NCI-H146 treated with DMSO at 0.1 percent for 48 hours (cell line): ENCODE results near the gene PCDHGA9.
"Not testable (repeated sequence)": the region's sequence is repeated elsewhere in the genome, so short reads cannot be mapped to it uniquely, and the experiment has no call there.

Experiments used
- DNase-seq: peaks from one replicate; lab custom pipeline; 2025; ENCODE audit not compliant: unreplicated experiment; lab: John Stamatoyannopoulos, UW

Gene PCDHGA9

GRCh38 chr5:141413540-141414069, 11.0 kb downstream of the PCDHGA9 start:
- DNase-seq: no peak

- not testable (repeated sequence) for DNase-seq
Measured at GRCh38 chr5:141414548-141415274, 12.1 kb downstream of the PCDHGA9 start.

- DNase-seq: not testable (repeated sequence)
Measured at GRCh38 chr5:141415275-141415618, 12.7 kb downstream of the PCDHGA9 start.

DNA sequence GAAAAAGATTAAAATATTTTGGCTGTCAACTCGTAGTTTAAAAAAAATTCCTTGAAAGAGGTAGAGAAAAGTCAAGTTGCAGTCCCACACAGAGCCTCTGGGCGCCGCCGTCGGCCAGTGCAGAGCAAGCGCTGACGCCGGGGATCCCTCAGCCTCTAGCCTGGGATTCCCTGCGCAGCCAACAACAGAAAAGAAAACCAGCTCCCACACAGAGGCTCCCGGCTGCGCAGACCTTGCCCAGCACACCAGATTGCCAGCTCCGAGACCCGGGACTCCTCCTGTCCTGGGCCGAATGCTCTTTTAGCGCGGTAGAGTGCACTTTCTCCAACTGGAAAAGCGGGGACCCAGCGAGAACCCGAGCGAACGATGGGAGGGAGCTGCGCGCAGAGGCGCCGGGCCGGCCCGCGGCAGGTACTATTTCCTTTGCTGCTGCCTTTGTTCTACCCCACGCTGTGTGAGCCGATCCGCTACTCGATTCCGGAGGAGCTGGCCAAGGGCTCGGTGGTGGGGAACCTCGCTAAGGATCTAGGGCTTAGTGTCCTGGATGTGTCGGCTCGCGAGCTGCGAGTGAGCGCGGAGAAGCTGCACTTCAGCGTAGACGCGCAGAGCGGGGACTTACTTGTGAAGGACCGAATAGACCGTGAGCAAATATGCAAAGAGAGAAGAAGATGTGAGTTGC, 15.1 kb downstream of the PCDHGA9 start, which contains the start of gene PCDHGB7:
PCDHGB7 (plus strand) TSS at position 184 of the 679 bp plus-strand sequence; CDS start at position 367, 183 bp downstream.
- not testable (repeated sequence) for DNase-seq

- no peak for DNase-seq
Measured at GRCh38 chr5:141419074-141419880, 16.7 kb downstream of the PCDHGA9 start.

GRCh38 chr5:141420855-141421488, 18.4 kb downstream of the PCDHGA9 start, which contains the start of gene PCDHGA11:
PCDHGA11 (plus strand) TSS chr5:141421051; CDS start chr5:141421228, 177 bp downstream.
- no peak for DNase-seq

DNA sequence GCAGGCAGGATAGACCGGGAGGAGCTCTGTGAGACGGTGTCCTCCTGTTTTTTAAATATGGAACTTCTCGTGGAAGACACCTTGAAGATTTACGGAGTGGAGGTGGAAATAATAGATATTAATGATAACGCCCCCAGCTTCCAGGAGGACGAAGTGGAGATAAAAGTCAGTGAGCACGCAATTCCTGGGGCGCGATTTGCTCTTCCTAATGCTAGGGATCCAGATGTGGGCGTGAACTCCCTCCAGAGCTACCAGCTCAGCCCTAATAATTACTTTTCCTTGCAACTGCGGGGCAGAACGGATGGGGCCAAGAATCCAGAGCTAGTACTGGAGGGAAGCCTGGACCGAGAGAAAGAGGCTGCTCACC, 18.9 kb downstream of the PCDHGA9 start:
- DNase-seq: no peak

GRCh38 chr5:141422742-141423291, 20.2 kb downstream of the PCDHGA9 start:
- no peak for DNase-seq

- no peak for DNase-seq
Measured at GRCh38 chr5:141427783-141428426, 25.3 kb downstream of the PCDHGA9 start.

DNA sequence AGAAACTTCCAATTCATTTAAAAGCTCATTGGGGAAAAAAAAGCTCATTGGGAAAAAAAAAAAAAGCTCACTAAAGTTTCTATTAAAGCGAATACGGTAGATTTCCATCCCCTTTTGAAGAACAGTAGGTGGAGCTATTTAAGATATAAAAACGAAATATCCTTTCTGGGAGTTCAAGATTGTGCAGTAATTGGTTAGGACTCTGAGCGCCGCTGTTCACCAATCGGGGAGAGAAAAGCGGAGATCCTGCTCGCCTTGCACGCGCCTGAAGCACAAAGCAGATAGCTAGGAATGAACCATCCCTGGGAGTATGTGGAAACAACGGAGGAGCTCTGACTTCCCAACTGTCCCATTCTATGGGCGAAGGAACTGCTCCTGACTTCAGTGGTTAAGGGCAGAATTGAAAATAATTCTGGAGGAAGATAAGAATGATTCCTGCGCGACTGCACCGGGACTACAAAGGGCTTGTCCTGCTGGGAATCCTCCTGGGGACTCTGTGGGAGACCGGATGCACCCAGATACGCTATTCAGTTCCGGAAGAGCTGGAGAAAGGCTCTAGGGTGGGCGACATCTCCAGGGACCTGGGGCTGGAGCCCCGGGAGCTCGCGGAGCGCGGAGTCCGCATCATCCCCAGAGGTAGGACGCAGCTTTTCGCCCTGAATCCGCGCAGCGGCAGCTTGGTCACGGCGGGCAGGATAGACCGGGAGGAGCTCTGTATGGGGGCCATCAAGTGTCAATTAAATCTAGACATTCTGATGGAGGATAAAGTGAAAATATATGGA, 27.9 kb downstream of the PCDHGA9 start, which contains the start of gene PCDHGA12:
PCDHGA12 (plus strand) TSS at position 176 of the 782 bp plus-strand sequence; CDS start at position 429, 253 bp downstream.
- no peak for DNase-seq

GRCh38 chr5:141431286-141431685, 28.7 kb downstream of the PCDHGA9 start:
- DNase-seq: no peak

- DNase-seq: not testable (repeated sequence)
Measured at GRCh38 chr5:141432308-141432707, 29.7 kb downstream of the PCDHGA9 start.

DNA sequence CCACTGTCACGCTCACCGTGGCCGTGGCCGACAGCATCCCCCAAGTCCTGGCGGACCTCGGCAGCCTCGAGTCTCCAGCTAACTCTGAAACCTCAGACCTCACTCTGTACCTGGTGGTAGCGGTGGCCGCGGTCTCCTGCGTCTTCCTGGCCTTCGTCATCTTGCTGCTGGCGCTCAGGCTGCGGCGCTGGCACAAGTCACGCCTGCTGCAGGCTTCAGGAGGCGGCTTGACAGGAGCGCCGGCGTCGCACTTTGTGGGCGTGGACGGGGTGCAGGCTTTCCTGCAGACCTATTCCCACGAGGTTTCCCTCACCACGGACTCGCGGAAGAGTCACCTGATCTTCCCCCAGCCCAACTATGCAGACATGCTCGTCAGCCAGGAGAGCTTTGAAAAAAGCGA, 30.1 kb downstream of the PCDHGA9 start:
- DNase-seq: not testable (repeated sequence)

DNA sequence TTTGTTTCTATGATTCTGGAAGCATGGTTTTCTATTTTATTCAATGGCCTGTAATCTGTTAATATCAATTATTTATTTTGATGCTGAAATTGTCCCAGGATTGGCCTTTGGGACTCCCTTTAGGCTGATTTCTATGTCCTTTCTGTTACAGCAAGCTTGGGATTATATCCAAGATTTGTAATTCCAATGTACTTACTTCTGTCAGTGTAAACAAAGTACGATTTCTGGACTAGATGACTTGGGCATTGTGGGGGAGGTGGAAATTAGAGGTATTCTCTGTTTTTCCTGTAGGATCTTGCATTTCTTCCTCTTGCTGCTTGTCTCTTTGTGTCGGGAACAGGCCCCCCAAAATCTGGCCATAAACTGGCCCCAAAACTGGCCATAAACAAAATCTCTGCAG, 31.4 kb downstream of the PCDHGA9 start:
- no peak for DNase-seq

DNA sequence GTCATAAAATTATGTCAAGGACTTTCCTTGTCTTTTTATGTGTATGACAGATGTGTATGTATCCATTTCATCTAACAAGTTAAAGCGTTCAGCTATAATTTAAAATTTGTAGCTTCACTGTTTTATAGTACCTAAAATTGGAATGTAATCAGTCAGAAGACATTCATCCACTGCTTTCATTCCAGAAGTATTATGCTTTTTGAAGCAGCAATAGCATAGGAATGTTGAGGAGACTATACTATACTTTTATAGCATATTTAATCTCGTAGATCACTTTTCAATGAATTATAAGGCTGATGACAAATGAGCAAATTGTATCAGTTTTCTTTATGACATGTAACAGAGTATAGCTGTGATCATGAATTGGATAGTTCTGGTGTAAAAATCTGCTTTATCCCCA, 34.6 kb downstream of the PCDHGA9 start:
- no peak for DNase-seq

DNA sequence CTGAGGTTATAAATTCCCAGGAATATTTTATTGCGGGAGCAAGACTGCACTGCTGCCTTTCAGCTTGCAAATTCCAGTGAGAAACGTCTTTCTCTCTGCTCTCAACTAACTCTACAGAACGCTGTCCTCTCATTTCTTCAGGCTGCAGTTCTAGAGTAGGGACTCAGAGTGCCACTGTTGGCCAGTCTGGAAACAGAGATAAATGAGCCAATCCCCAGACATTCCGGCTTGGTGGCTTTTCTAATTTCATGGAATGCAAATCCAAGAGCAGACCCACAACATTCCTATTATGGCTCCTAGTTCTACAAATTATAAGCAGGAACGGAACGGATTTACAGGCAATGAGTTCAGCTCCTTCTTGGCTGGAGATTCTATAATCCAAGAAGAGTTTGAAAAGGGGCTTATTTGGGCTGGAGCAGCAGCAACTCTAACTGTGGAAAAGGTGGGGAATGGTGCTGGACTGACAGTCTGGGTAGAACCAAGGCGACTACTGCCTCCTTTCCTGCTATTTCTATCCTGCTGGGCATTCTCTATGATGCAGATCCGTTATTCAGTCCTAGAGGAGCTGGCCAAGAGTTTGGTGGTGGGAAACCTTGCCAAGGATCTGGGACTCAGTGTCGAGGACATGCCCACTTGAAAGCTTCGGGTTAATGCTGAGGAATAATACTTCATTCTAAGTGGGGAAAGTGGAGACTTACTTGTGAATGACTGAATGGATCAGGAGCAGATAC, 37.0 kb downstream of the PCDHGA9 start:
- no peak for DNase-seq

- no peak for DNase-seq
Measured at GRCh38 chr5:141440341-141440740, 37.8 kb downstream of the PCDHGA9 start.

- DNase-seq: no peak
Measured at GRCh38 chr5:141441571-141442170, 39.1 kb downstream of the PCDHGA9 start.
